HG02840 (cell line): ENCODE data around the gene STAP1.
"Not testable (repeated sequence)": the region's sequence is repeated elsewhere in the genome, so short reads cannot be mapped to it uniquely, and the experiment has no call there.

Experiments
- ATAC-seq: cut with Tn5 transposase; IDR thresholded peaks from one replicate; pipeline ENCODE4 v1.9.1; 2021; ENCODE audit warnings: mild to moderate bottlenecking, moderate library complexity, moderate number of reproducible peaks; ENCODE audit not compliant: unreplicated experiment, low FRiP score

The STAP1 gene, protein sequence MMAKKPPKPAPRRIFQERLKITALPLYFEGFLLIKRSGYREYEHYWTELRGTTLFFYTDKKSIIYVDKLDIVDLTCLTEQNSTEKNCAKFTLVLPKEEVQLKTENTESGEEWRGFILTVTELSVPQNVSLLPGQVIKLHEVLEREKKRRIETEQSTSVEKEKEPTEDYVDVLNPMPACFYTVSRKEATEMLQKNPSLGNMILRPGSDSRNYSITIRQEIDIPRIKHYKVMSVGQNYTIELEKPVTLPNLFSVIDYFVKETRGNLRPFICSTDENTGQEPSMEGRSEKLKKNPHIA

DNA sequence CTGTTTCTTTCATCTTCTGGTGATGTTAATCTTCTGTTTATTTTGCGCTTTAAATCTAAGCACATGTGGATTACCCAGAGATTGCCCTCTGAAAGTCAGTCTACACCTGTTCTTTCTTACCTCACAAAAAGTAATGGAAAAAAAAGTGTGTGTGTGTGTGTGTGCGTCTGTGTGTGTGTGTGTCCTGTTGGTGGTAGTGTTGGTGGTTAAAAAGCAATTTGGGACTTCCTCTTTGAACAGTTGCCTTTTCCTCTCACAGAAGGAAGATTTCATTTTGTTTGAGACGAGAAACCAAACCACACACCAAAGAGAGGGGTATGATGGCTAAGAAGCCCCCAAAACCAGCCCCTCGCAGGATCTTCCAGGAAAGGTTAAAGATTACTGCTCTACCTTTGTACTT lies at the start of gene STAP1:
TSS of gene STAP1 (plus strand) at position 235 of the 400 bp plus-strand sequence. CDS start at position 318, 83 bp downstream.
- no peak for ATAC-seq

GRCh38 chr4:67512501-67512900 lies 46.0 kb upstream of the STAP1 start:
- ATAC-seq, result no peak

GRCh38 chr4:67520141-67520540 lies 38.4 kb upstream of the STAP1 start:
- ATAC-seq, result no peak

DNA sequence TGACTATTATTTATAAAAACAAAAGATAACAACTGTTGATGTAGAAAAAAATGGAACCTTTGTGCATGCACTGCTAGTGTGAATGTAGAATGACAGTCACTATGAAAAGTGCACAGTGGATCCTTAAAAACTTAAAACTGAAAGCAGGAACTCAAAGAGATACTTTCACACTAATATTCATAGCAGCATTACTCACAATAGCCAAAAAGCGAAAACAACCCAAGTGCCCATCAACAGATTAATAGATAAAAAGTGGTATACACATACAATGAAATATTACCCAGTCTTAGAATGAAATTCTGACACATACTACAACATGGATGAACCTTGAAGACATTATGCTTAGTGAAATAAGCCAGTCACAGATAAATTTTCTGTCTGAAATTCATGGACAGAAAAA lies 37.0 kb upstream of the STAP1 start:
- no peak for ATAC-seq

GRCh38 chr4:67522230-67522629 lies 36.3 kb upstream of the STAP1 start:
- ATAC-seq, result no peak

DNA sequence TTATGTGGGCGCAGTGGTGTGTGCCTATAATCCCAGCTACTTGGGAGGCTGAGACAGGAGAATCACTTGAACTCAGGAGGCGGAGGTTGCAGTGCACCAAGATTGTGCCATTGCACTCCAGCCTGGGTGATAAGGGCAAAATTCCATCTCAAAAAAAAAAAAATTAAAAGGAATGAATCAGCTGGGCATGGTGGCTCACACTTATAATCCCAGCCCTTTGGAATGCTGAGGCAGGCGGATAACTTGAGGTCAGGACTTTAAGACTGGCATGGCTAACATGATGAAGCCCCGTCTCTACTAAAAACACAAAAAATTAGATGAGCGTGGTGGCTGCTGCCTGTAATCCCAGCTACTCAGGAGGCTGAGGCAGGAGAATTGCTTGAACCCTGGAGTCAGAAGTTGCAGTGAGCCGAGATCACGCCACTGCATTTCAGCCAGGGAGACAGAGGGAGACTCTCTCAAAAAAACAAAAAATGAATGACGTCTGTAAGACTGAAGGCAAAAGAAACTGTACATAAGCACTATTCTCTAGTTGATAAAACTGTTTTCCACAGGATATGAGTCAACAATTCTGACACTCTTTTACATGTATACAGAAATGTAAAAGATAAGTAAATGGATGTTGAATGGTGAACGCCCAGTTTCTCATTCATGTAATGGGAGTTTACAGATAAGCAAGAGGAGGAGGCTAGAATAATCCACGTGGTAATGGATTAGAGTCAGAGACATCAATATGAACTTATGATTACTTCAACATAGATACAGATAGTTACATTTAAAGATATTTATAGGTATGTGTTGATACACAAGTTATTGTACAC lies 35.5 kb upstream of the STAP1 start:
- ATAC-seq, result no peak

DNA sequence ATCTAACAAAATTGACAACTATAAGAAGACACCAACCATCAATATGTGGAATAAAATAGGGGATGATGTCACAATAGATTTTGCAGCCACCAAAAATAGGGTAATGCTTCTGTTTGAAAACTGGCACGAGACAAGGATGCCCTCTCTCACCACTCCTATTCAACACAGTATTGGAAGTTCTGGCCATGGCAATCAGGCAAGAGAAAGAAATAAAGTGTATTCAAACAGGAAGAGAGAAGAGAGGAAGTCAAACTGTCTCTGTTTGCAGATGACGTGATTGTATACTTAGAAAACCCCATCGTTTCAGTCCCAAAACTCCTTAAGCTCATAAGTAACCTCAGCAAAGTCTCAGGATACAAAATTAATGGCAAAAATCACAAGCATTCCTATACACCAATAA lies 34.4 kb upstream of the STAP1 start:
- ATAC-seq, result not testable (repeated sequence)

GRCh38 chr4:67531379-67531962 lies 27.1 kb upstream of the STAP1 start:
- no peak for ATAC-seq

GRCh38 chr4:67532397-67532796 lies 26.1 kb upstream of the STAP1 start:
- ATAC-seq, result not testable (repeated sequence)

GRCh38 chr4:67533112-67533511 lies 25.4 kb upstream of the STAP1 start:
- no peak for ATAC-seq

GRCh38 chr4:67535280-67535840 lies 23.2 kb upstream of the STAP1 start:
- ATAC-seq, result no peak

DNA sequence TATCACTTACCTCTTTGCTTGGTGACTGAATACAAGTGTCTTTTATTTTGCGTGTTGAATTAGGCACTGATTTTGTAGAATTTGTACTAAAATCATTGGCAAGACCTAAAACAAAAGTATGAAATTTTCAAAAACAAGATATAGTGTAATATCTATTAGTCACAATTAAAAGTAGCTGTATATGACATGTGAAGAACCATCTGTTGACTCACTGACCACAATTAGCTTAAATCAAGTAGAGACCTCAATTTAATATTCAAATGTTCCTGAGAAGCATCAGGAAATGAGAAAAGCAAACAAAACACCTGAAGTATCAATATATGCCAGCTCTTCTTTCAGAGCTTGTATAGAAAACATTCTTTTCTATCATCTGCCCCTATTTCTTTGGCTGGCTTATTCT lies 18.7 kb upstream of the STAP1 start:
- ATAC-seq, result no peak

- no peak for ATAC-seq
These were observed 16.5 kb upstream of the STAP1 start for GRCh38 chr4:67542076-67542475.

DNA sequence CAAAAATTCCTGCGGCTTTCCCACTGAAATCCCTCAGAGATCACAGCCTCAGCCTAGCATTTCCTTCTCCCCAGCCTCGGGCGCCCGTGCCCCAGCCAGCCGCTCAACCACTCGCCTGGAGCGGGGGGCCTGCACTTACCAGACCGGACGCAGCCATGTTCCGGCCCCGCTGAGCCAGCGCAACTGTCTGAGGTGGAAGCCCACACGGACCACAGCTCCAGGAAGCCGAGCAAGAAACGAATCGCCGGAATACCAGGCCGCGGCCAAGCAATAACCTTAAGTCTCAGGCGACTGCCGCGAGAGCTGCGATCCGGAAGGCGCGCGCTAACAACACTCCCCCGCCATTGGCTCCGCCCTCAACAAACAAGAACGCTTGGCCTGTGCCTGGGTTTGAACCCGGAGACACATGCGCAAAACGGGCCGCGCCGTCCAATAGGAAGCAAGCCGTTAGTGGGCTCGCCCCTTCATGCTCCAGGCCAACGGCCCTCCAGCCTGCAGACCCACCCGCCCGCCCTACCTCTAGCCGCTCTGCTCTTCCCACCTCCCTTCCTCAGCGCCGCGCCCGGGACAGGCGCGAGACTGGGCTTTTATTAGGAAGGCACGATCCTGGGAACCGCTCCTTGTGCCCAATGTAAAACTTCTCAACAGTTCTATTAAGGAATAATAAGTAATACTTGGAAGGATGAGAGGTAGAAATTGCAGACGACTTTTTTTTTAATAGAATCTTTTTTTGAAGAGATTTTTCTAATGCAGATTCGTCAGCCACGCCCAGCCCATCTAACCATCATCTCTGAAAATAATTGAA lies 13.1 kb upstream of the STAP1 start, which contains the start of gene CENPC:
TSS of gene CENPC (minus strand) at position 305 of the 805 bp plus-strand sequence. CDS start at position 157, 148 bp downstream.
- peak; percentile 97 for ATAC-seq

- no peak for ATAC-seq
These were observed 12.5 kb upstream of the STAP1 start for GRCh38 chr4:67546004-67546356.

DNA sequence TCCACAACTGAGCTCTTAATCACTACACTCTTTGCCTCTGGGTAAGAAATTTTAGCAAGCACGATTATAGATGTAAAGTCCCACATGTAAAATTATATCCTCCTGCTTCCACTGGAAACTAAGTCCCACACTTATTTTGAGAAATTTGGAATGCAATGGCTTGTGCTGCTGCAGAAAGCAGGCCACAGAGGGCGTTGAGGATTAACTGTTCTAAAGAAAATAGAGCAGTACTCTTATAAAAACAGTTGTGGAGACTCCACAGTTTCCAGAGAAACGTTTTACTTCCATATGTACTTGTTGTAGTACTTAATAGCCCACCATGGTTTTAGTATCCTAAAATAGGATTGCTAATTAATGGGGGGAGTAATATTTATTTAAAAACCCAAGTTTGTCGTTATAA lies 11.6 kb upstream of the STAP1 start:
- ATAC-seq, result no peak

- ATAC-seq, result no peak
These were observed 9.4 kb upstream of the STAP1 start for GRCh38 chr4:67549123-67549522.

DNA sequence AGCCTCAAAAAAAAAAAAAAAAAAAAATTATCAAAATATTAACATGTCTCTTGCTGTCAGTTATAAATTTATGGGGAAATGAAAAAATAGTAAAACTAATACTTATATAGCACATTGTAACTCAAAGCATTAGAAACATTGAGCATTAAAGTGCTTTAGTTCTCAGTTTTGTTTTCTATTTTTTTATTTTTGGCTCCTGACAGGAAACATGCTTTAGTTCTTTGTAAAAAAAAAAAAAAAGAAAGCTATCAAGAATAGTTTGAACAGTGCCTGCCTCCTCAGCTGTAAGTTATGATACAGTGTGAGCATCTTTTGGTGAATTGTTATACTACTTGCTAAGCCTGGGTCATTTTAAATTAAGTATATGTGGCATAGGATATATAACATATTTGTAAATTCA lies 8.1 kb upstream of the STAP1 start:
- no peak for ATAC-seq

DNA sequence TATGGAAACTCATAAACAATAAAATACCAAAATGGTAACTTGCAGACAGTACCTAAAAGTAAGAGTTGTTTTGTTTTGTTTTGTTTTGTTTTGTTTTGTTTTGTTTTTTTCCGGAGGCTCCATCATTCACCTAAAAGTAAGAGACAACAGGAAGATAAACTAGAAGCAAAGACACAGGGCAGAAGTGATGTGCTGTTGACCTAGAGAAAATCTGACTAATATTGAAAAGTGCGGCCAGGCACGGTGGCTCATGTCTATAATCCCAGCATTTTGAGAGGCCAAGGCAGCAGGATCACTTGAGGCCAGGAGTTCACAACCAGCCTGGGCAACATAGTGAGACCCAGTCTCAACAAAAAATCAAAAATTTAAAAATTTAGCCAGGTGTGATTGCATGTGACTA lies 7.7 kb upstream of the STAP1 start:
- no peak for ATAC-seq

- ATAC-seq, result not testable (repeated sequence)
These were observed 6.3 kb upstream of the STAP1 start for GRCh38 chr4:67552146-67552792.
